Measurements from ENCODE around the gene KIF26B.

KIF26B gene

GRCh38 chr1:245207801-245208200 lies 53.0 kb downstream of the KIF26B start:
- in situ Hi-C loops (cut with HindIII; ENCODE audit: low sequenced_read_pairs): no loop called here
- no peak for DNase-seq (ENCODE audit: low read depth)
- TF ChIP-seq, protein P1, sequence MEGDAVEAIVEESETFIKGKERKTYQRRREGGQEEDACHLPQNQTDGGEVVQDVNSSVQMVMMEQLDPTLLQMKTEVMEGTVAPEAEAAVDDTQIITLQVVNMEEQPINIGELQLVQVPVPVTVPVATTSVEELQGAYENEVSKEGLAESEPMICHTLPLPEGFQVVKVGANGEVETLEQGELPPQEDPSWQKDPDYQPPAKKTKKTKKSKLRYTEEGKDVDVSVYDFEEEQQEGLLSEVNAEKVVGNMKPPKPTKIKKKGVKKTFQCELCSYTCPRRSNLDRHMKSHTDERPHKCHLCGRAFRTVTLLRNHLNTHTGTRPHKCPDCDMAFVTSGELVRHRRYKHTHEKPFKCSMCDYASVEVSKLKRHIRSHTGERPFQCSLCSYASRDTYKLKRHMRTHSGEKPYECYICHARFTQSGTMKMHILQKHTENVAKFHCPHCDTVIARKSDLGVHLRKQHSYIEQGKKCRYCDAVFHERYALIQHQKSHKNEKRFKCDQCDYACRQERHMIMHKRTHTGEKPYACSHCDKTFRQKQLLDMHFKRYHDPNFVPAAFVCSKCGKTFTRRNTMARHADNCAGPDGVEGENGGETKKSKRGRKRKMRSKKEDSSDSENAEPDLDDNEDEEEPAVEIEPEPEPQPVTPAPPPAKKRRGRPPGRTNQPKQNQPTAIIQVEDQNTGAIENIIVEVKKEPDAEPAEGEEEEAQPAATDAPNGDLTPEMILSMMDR (IDR thresholded peaks at IDR 0.05; ENCODE audit: low read depth, low read length, missing control alignments): no peak
- H3K4me3 ChIP-seq (ENCODE audit: low read depth, low read length): no peak overlapping the region

DNA sequence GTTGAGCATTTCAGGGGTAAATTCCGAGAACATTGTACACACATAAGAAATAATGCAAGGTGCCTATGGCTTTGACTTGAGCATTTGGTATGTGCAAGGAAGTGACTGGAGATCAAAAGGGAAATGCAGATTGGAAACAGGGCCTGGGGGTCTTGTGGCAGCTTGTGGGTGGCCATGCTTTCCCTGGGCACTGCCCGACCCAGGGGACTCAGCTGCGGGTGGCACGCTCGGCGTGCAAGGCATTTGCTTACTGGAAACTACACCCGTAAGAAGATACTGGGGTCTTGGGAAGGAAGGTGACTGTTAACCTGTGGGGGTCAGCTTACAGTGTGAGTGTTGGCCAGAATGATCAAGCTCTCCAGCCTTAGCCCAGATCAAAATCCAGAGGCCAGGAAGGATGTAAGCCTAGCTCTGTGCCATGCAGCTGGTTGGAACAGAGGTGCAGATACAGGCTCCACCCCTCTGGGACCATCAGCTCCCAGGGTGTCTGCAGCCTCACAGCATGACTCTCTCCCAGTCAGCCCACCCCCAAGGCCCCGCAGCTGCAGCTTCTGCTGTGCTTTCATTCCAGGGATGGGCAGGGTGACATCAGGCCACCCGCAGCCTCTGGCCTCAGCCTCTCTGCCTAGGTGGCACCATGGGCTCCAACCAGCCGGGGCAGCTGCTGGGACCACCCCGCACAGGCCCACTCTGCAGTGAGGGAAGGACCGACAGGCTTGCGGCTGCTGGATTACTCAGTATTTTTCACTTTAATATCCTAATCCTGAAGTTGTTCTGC lies 55.1 kb downstream of the KIF26B start:
- TF ChIP-seq, protein P1 (IDR thresholded peaks at IDR 0.05; ENCODE audit: low read depth, low read length, missing control alignments): no peak
- no peak for DNase-seq (ENCODE audit: low read depth)
- in situ Hi-C loops (cut with HindIII; ENCODE audit: low sequenced_read_pairs): no loop called here
- H3K4me3 ChIP-seq (ENCODE audit: low read depth, low read length): no peak overlapping the region

- in situ Hi-C loops (cut with HindIII; ENCODE audit: low sequenced_read_pairs): no loop called here
- TF ChIP-seq, protein P1 (IDR thresholded peaks at IDR 0.05; ENCODE audit: low read depth, low read length, missing control alignments): no peak
- no peak for DNase-seq (ENCODE audit: low read depth)
- H3K4me3 ChIP-seq (ENCODE audit: low read depth, low read length): no peak overlapping the region
Measured at GRCh38 chr1:245211035-245211749, 56.4 kb downstream of the KIF26B start.

DNA sequence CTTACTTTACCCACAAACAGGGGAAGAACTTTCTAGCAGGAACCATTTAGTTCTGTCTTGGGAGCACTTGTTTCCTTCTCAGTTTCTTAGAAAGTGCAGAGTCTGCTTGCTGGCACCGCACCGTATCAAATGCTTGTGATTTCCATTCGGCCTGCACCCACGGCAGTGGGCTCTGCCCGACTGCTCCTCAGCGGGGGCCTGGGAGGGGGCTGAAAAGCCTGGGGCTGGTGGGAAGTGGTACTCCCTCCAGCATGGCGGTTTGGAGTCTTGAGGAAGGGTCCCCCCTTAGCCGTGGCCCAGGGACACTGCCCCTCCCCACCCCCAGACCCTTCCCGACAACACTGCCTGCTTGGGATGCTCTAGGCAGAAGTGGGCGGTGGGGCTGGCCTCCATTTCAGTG lies 57.0 kb downstream of the KIF26B start:
- no peak for DNase-seq (ENCODE audit: low read depth)
- no peak overlapping the region for H3K4me3 ChIP-seq (ENCODE audit: low read depth, low read length)
- in situ Hi-C loops (cut with HindIII; ENCODE audit: low sequenced_read_pairs): no loop called here
- TF ChIP-seq, protein P1 (IDR thresholded peaks at IDR 0.05; ENCODE audit: low read depth, low read length, missing control alignments): no peak

GRCh38 chr1:245212221-245212710 lies 57.5 kb downstream of the KIF26B start:
- no peak for DNase-seq (ENCODE audit: low read depth)
- in situ Hi-C loops (cut with HindIII; ENCODE audit: low sequenced_read_pairs): no loop called here
- H3K4me3 ChIP-seq (ENCODE audit: low read depth, low read length): no peak overlapping the region
- TF ChIP-seq, protein P1 (IDR thresholded peaks at IDR 0.05; ENCODE audit: low read depth, low read length, missing control alignments): no peak

GRCh38 chr1:245213066-245213831 lies 58.5 kb downstream of the KIF26B start:
- no peak for DNase-seq (ENCODE audit: low read depth)
- TF ChIP-seq, protein P1 (IDR thresholded peaks at IDR 0.05; ENCODE audit: low read depth, low read length, missing control alignments): no peak
- H3K4me3 ChIP-seq (ENCODE audit: low read depth, low read length): no peak overlapping the region
- in situ Hi-C loops (cut with HindIII; ENCODE audit: low sequenced_read_pairs): no loop called here

All from astrocyte of the cerebellum (primary cell).